Medulla oblongata (tissue), 1 donor: Measurements from ENCODE around the gene NMNAT2.
"Not testable (repeated sequence)": the region's sequence is repeated elsewhere in the genome, so short reads cannot be mapped to it uniquely, and the experiment has no call there.

Experiments
- DNase-seq: peaks from one replicate; pipeline ENCODE4 v3.0.0-alpha.2; 2015; ENCODE audit errors: extremely low spot score

The NMNAT2 gene

DNA sequence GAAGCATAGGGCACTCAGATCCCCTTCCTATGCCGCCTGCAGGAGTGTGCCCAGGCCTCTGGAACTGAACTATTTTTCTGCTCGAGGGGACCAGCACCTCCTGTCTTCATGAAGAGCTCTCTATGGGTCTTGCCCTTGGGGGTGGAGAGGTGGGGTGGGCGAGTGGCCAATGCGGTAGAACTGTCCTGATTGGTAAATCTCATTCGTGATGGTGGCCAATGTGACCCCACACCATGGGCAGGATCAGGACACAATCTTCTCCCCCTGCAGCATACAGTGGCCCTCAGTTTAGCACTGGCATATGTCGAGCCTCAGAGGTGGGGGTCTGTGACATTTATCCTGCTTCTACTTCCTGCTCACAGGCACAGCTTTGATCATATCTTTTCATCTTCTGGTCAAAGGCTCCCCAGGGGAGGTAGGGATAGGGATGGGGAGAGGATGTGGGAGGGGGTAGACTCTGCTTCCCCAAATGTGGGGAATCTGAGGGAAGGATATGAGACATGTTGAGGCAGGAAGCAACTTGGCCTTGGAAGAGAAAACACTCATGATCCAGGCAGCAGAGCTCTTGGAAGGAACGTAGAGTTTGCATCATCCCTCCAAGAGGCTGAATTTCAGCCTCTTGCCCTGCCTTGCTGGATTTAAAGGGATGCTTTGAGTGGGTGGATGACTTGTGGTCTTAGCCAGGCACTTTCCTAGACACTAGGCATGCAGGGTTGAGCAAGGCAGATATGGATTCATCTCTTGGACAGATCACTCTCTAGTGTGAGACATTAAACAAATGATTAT lies 150.3 kb downstream of the NMNAT2 start:
- no peak for DNase-seq

DNA sequence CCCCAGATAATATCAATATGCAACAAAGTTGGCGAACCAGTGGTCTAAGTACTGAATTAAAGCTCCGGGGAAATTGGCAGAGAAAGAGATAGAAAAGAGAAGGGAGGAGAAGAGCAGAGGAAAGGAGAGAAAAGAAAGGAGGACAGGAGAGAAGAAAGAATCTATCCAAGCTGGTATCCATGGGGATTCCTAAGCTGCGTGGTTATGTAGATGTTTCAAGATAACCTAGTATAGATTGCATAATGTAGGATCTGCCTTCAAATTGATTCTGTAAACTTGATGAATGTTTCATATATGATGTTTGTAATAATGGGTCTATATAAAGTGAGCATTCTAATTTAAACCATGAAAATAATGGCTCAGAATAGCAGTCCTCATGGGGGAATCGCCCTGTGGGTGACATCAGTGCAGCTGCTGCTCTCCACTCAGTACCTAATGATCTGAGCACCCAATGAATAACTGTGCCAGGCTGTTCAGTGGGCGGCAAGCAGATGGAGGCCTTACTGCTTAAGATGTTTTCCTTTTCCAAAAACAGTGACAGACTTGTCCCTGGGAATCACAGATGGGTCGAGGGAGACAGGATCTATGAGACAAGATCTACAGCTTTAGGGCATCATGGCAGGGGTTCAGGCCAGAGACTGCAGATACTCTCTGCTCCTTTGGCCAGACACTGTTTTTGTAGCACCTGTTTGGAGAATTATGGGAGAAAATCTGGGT lies 154.1 kb downstream of the NMNAT2 start:
- no peak for DNase-seq

DNA sequence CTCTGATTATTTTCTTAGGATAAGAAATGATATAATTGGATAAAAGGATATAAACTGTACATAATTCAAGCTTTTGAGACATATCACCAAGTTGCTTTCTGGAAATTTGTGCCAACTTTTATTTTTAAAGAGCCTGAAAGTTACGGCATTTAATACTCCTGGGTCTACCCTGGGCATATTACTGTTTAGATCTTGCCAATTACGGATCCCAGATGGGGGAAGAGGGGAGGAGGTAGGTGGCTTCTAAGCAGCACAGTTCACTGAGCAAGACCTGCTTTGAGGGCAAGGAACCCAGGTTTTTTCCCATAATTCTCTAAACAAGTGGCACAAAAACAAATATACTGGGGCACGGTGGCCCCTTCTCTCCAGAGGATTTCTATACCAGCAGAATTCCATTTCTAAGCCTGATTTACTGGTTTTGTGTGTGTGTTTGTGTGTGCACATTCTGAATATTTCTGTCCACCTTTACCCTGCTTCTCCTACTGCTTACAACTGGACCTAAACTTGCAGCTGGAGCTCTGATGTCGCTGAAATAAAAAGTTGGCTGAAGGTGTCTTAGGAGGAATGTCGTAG lies 155.5 kb downstream of the NMNAT2 start:
- DNase-seq, result no peak

DNA sequence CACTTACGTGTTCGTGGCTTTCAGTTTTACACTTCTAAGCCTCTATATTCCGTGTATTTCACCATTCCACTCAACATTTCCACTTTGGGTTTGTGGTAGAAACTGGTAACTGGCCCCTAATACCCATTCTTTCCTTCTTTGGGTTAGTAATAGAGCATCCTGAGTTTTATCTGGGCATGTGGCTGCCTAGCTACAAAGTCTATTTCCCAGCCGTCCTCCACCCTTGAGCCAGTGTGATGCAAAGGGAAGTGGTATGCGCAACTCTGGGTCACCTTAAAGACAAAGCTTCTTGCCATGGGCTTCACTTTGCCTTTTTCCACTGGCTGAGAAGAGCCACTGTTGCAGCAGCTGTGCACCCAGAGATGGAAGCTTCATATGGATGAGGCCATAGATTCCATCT lies 158.3 kb downstream of the NMNAT2 start:
- DNase-seq, result no peak

DNA sequence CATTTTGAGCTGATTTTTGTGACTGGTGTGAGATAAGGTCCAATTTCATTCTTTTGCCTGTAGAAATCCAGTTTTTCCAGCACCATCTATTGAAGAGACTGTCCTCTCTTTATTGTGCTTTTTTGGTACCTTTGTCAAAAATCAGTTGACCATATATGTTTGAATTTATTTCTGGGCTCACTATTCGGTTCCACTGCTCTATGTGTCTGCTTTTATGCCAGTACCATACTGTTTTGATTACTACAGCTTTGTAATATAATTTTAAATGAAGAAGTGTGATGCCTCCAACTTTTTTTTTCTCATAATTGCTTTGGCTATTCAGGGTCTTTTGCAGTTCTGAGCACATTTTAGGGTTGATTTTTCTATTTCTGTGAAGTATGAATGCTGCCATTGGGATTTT lies 163.1 kb downstream of the NMNAT2 start:
- DNase-seq, result no peak

DNA sequence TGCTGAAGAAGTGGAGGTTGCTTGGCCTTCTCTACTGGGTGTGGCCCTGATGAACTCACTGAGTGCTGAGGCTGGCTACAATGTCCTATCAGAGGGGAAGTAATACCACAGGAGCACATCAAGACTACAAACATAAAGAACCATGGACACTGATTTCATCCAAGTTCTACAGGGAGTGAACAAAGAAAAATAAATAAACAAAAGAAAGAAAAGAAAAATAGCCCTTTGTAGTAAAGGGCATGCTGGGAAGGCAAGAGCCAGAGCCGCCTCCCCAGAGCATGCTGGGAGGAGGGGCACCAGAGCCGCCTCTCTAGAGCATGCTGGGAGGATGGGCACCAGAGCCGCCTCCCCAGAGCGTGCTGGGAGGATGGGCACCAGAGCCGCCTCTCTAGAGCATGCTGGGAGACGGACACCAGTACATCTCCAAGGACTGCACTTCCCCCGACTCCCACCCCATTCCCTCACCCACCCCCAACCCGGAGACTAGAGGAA lies 166.2 kb downstream of the NMNAT2 start:
- no peak for DNase-seq

DNA sequence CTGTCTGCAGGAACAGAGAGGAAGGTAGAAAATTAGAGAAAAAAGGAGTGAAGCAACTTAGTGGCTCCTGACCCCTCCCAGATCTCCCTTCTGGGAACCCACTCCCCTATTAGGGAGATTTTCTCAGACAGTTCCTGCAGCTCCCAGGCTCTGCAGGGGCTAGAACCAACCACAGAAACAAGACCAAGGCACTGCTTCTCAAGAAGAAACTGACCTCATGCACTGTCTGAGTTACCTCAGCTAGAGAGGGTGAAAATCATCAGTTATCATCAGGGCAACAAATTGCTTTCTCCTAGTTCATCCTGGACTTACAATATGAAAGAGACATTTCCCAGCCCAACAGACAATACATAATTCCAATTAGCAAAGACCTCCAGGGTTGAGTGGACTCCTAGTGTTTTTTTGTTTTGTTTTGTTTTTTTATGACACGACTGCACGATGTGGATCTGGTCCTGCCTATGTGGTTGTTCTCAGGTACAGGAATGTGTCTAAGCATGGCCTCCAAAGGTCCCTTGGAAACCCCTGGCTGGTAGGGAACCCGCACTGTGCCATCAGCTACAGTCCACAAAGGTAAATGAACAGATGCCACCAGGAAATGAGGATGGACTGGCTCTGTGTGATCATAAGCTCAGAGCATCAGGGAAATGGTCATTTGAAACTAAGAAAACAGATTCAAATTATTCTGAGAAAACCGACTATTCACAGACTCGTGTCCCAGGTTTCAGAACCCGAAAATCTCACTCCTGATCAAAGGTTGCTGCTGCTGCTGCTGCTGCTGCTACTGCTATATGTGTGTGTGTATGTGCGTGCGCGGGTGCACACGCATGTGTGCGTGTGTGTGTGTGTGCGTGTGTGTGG lies 166.8 kb downstream of the NMNAT2 start:
- no peak for DNase-seq

DNA sequence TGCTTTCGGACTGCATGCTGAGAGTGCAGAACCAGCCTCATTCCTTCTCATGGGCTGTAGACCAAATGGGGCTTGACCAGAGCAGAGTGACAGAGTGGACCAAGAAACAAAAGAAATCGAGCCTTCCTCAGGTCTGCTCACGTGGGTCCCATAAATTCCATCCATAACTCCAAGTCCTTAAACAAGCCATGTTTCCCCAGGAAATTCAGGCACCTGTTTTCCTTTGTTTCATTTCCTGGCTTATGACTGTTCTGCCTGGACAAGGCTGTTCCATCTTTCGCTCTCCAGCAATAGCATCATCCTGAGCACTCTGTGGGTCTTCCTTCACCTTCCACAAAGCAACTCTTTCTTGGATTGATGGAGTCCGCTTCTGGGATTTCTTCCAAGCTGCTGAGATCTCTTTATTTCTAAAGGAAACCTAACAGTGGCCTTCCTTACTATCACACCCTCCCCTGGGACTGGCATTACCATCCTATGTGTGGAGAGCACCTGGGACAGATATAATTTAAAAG lies 168.2 kb downstream of the NMNAT2 start:
- no peak for DNase-seq

DNA sequence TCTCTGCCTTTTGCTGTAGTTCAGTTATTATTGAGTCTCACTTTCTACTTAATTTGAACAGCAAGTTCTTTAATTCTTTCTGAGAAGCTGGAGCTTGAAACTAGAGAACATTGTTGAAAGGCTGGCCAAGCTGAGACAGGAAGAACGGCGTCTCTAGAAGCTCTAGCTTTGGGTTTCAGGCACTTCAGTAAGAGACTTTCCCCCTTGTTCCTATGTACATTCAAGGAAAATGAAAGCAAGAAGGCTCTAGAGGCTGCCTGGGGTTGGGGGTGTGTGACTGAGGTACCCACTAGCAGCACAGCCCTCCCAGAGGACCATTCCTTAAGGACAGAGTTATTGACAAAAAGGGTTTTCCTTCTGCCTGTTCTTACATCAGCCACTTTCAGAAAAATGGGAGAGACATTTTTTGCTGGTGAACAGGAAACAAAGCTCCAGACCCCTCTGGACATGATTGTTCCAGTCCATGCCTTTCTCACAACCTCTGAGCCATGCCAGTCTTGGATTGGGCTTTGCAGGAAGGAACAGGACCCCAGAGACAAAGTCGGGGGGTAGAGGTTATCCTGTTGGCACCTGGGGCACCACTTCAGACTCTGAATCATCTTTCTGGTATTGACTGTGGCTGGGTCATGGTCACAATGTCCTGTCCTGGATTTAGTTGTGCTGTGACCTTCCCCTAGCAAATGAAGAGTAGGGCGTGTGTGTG lies 169.0 kb downstream of the NMNAT2 start:
- no peak for DNase-seq

DNA sequence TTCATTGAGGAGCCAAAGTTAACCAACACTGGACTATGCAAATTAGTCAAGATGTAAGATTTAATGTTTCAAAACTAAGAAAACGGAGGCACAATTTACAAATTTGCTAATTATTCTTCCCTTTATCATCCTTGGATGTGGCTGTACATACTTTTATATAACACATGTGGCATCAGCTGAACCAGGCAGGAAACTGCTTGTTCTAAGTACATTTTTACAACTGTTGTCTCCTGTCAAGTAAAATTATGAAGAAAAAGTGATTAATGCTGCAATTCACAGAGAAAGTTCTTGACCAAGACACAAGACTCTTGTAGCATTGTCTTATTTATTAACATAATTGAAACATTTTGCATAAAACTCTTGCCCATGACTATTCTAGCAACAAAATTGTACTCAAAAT lies 170.2 kb downstream of the NMNAT2 start:
- no peak for DNase-seq

DNA sequence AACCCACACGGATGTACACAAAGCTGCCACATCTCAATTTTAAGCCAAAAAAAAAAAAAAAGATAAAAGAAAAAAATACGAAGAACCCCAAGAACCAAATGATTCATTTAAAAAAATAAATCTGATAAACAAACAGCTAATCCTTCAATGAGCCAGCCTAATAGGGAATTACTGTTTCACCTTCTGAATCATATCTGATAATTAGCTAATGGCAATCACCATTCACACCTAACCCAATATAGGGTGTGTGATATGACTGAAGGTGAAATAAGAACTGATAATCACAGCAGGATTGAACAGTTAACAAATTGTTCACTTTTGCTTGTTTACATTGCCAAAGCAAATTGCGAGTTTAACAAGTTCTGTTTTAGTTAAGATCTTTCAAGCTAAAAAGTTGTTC lies 170.7 kb downstream of the NMNAT2 start:
- DNase-seq, result no peak

DNA sequence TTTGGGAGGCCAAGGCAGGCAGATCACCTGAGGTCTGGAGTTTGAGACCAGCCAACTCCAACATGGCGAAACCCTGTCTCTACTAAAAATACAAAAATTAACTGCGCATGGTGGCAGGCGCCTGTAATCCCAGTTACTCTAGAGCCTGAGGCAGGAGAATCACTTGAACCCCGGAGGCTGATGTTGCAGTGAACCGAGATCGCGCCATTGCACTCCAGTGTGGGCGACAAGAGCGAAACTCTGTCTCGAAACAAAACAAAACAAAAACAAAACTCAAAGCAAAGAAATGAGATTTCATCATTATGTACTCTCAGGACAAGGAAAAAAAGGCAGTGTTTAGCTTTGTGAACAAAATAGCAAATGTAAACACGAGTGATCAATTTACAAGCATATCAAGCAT lies 171.1 kb downstream of the NMNAT2 start:
- DNase-seq, result no peak

DNA sequence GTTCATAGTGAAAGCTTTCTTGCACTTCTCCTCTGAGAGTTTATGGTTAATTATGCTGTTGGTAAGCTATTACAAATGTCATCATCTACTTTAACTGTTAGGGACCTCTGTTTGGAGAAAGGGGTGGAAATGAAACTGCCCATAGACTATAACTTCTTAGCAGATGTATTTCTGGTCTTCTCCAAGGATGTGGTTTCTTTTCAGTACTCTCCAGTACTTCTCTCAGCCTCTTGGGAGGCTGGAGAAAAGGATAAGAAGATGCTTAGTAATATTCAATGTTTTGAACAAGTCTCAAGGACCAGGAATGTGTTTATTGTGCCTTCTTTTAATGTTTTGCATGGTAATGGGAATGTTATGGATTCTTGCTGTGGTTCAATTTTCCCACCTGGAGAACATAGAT lies 171.7 kb downstream of the NMNAT2 start:
- DNase-seq, result no peak

DNA sequence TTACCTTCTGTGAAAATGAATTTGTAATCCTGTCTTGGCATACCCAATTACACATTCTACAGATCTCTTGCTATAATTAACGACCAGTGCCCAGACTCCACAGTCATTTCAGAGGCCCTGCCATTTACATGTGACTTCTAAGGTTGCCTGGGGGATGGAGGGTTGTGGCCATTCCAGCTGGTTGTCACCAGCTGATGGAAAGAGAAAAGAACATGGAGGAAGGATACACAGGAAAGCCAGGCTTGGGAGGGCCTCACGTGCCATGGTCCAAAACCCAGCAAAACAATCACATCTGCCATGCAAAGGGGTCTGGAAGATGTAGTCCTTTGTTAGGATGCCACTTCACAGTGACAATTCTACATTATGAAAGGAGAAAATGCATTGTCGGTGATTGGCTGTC lies 172.8 kb downstream of the NMNAT2 start:
- no peak for DNase-seq

DNA sequence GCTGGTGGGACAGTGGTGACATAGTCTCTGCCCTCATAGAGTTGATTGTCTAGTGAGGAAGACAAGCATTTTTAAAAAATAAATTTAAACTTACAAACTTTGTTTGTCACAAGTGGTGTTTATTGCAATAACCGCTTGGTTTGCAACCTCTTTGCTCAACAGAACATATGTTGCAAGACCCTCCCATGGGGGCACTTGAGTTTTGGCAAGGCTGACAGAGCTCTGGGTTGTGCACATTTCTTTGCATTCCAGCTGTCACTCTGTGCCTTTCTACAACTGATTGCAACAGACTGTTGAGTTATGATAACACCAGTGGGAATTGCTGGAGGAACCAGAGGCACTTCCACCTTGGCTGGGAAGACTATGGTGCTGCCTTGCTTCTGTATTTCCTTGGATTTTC lies 173.7 kb downstream of the NMNAT2 start:
- DNase-seq, result no peak

DNA sequence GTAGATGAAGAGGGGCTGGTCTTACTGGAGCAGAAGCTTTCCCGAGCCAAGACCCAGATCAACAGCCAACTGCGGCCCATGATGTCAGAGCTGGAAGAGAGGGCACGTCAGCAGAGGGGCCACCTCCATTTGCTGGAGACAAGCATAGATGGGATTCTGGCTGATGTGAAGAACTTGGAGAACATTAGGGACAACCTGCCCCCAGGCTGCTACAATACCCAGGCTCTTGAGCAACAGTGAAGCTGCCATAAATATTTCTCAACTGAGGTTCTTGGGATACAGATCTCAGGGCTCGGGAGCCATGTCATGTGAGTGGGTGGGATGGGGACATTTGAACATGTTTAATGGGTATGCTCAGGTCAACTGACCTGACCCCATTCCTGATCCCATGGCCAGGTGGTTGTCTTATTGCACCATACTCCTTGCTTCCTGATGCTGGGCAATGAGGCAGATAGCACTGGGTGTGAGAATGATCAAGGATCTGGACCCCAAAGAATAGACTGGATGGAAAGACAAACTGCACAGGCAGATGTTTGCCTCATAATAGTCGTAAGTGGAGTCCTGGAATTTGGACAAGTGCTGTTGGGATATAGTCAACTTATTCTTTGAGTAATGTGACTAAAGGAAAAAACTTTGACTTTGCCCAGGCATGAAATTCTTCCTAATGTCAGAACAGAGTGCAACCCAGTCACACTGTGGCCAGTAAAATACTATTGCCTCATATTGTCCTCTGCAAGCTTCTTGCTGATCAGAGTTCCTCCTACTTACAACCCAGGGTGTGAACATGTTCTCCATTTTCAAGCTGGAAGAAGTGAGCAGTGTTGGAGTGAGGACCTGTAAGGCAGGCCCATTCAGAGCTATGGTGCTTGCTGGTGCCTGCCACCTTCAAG lies 174.8 kb downstream of the NMNAT2 start:
- no peak for DNase-seq

DNA sequence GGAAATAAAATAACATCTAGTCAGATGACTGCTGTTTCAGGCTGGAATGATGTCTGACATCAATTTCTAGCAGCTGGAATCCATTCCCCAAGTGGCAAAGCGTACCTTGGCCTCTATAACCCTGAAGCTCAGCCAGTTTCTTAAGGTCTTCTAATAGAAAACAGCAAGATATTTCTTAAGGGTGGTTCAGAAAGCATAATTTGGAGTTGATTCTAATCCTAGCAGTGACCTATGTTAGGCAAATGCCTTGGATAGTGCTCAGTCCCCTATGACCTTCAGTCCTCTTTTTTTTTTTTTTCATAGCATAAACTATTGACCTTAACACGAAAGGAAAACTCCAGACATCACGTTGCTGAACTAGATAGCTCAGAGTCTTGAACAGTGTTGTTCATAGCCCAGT lies 175.6 kb downstream of the NMNAT2 start:
- DNase-seq, result no peak

DNA sequence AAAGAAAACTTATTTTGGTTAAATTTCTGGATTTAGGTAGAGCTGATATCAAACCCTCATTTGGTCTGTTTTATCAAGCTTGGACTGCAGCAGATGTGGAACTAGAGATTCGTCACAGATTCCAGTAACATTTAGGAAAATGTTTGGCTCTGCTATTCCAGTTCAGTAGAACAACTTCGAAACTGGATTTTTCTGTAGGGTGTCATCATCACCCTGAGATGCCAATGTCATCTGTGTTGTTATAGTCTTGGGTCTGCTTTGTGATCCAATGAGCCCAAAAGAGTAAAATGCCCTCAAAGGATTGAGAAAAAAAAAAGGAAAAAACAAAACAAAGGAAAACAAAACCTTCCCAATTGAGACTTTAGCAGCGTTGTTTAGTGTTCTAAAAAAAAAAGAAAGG lies 176.7 kb downstream of the NMNAT2 start:
- no peak for DNase-seq

DNA sequence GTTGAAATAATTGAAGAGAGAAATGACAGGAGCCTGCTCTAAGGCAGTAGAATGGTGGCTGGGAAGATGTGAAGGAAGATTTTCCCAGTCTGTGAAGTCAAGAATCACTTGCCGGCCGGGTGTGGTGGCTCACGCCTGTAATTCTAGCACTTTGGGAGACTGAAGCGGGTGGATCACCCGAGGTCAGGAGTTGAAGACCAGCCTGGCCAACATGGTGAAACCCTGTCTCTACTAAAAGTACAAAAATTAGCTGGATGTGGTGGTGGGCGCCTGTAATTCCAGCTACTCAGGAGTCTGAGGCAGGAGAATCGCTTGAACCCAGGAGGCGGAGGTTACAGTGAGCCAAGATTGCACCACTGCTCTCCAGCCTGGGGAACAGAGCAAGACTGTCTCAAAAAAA lies 177.3 kb downstream of the NMNAT2 start:
- DNase-seq, result not testable (repeated sequence)

DNA sequence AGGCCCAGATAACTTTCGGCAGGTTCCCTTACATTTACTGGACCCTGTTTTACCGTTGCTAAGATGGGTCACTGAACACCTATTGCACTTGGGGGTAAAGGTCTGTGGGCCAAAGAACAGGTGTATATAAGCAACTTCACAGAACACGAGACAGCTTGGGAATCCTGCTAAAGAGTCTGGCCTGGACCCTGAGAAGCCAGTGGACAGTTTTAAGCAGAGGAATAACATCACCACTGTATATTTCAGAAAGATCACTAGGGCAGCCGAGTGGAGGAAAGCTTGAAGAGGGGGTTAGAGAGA lies 177.7 kb downstream of the NMNAT2 start:
- no peak for DNase-seq
